IMR-90 (cell line): ENCODE results near the gene LPAR1.

Experiments
- CTCF ChIP-seq: conservative IDR thresholded peaks from 2 replicates; pipeline ENCODE4 v1.5.1; 2012; ENCODE audit warnings: mild to moderate bottlenecking, low read depth, low read length, improper control_type of control experiment
- MAZ ChIP-seq: IDR thresholded peaks from 2 replicates; pipeline ENCODE4 v1.6.1; 2012; ENCODE audit warnings: low read depth, mild to moderate bottlenecking, low read length, improper control_type of control experiment, moderate library complexity, borderline replicate concordance
- MXI1 ChIP-seq: IDR thresholded peaks from 2 replicates; pipeline ENCODE4 v1.6.1; 2012; ENCODE audit warnings: low read depth, mild to moderate bottlenecking, low read length, moderate library complexity, borderline replicate concordance

DNA sequence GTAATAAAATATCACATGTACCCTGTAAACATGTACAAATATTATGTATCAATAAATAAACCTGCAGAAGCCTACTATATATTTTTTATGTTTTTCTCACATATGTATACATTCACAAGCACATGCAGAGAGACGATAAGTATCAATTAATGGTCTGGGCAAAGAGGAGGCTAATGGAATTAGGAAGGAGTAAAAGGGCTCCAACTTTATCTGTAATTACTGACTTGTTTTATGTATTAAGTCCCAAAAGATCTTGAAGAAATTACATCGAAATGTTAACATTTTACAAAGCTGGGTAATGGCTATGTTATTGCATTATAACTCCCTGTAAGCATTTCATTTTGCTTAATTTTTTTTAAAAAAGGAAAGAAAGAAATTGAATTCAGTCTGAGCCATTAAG, 78.0 kb downstream of the LPAR1 start:
- TF ChIP-seq MXI1 (no peak), CTCF (no peak), MAZ (no peak)
